Lower lobe of right lung (tissue), 2 donors: ENCODE measurements around the gene LRTM2. TPM values are rescaled to one million over a fixed set of nuclear protein-coding genes. Genes with fewer than 3 reads are reported as not detected.

ENCODE experiments used
- ATAC-seq, 2 donors: fragments of 200-7000 bp; cut with Tn5 transposase; one replicate each; pipeline ENCODE4 v1.9.1; 2020 to 2022; ENCODE audit warnings: mild to moderate bottlenecking in 2 of 2, moderate library complexity in 2 of 2
- DNase-seq: peaks from one replicate; pipeline ENCODE4 v3.0.0-alpha.2; 2020
- H3K27ac ChIP-seq: fragments of 200-600 bp; one replicate; pipeline ENCODE4 v1.8.0; 2022
- H3K27me3 ChIP-seq: fragments of 200-600 bp; one replicate; pipeline ENCODE4 v1.8.0; 2022; ENCODE audit warnings: low read depth
- H3K36me3 ChIP-seq: fragments of 200-600 bp; one replicate; pipeline ENCODE4 v1.8.0; 2022; ENCODE audit warnings: mild to moderate bottlenecking
- H3K4me1 ChIP-seq: fragments of 200-600 bp; one replicate; pipeline ENCODE4 v1.8.0; 2022
- H3K4me3 ChIP-seq: fragments of 200-600 bp; one replicate; pipeline ENCODE4 v1.8.0; 2022; ENCODE audit warnings: mild to moderate bottlenecking
- H3K9me3 ChIP-seq: fragments of 200-600 bp; one replicate; pipeline ENCODE4 v1.8.0; 2022
- intact Hi-C: fragments of 100-400 bp; cut with DNase I; formaldehyde crosslinking; loops from one replicate; pipeline ENCODE4 v1.11.0; 2022
- total RNA-seq: library from RNA; stranded (reverse); fragmentation: NEBNext Ultra II Directional; extraction: Animal tissue kit (Norgen Biotek cat#: 25700); gene quantifications from one replicate; pipeline ENCODE4 v1.2.1, GENCODE V29; 2021
- TF ChIP-seq, protein P1 (sequence below): fragments of 200-600 bp; IDR thresholded peaks from one replicate; pipeline ENCODE4 v1.8.0; 2022; ENCODE audit warnings: antibody characterized with exemption, mild to moderate bottlenecking
- donor health status: DM: no; HTN: yes; CAD: no; lungs with severe emphysema.

The LRTM2 gene
- total RNA-seq, 1 donor from 2014 or later = not detected

DNA sequence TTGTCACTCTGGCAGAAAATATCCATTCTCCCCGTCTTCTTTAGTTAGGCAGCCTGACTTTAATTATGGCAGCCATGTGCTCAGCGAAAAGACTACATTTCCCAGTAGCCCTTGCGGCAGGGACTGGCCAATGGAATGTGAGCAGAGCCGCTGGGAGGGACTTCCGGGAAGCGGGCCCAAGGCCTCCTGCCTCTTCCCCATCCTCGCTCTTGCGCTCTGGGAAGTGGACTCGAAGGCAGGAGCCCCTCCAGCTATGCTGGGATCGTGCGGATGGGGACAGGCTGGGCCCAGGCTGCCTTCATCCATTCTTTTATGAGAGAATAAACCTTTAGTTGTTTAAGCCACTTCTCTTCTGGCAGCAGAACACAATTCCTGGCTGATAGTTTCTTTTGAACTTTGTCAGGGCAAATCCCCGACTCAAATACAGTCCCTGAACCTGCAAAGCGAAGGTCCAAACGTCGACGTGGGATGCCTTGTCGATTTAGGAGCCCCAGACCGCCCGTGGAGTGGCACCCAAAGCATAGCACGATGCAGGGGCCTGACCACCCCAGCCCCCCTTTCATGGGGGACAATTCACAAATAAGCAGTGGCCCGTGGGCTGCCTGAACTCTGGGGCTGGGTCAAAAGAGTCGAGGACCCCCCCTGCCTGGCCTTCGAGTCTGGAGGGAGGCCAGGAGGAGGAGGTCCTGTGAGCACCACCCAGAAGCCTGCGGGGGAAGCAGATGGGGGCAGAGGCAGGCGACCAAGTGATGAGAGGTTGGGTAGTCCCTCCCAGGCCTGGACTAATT is 15.6 kb upstream of the LRTM2 start:
- TF ChIP-seq, protein P1, sequence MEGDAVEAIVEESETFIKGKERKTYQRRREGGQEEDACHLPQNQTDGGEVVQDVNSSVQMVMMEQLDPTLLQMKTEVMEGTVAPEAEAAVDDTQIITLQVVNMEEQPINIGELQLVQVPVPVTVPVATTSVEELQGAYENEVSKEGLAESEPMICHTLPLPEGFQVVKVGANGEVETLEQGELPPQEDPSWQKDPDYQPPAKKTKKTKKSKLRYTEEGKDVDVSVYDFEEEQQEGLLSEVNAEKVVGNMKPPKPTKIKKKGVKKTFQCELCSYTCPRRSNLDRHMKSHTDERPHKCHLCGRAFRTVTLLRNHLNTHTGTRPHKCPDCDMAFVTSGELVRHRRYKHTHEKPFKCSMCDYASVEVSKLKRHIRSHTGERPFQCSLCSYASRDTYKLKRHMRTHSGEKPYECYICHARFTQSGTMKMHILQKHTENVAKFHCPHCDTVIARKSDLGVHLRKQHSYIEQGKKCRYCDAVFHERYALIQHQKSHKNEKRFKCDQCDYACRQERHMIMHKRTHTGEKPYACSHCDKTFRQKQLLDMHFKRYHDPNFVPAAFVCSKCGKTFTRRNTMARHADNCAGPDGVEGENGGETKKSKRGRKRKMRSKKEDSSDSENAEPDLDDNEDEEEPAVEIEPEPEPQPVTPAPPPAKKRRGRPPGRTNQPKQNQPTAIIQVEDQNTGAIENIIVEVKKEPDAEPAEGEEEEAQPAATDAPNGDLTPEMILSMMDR = no peak
- Histone ChIP-seq H3K27ac (peak overlapping the region; percentile 43), H3K4me3 (no peak overlapping the region), H3K27me3 (no peaks in the 10 kb centered on the region), H3K9me3 (no peaks in the 10 kb centered on the region), H3K4me1 (peaks cover 4% of the 10 kb centered on the region), H3K36me3 (no peaks in the 10 kb centered on the region)
- ATAC-seq (peak; percentile 86 to 94), DNase-seq (peak; percentile 92)
- intact Hi-C loops = no loop called here

DNA sequence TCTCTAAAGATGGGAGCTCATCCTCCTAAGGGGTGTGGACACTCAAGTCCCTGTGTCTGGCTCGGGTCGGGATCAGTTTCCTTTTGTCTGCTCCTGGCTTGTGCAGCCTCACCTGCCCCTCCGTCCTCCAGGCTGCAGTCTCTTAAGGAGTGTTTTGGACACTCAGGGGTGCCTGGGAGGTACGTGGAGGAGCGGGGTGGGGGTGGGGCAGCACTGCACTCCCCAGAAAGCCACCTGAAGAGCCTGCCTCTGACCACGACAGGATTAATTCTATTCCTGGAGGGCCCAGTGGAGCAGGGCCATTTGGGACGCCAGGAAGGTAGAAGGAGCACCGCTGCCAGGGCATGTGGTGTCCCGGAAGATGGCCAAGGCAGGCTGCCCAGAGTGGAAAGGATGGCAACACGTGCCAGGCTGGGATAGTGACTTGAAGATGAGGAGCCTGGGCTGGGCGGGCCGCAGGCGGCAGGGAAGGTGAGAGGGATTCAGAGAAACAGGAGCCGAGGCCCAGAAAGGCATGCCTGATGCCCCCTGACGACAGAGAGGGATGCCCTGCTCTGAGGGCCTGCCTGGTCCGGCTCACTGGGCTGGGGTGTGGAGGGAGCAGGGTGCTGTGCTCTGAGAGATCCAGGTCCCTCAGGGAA is 14.8 kb upstream of the LRTM2 start:
- Histone ChIP-seq H3K27me3 (no peaks in the 10 kb centered on the region), H3K36me3 (no peaks in the 10 kb centered on the region), H3K4me3 (no peak overlapping the region), H3K27ac (no peak overlapping the region), H3K9me3 (no peaks in the 10 kb centered on the region), H3K4me1 (peaks cover 4% of the 10 kb centered on the region)
- TF ChIP-seq, protein P1 = no peak
- ATAC-seq = no peak
- DNase-seq = peak; percentile 35
- intact Hi-C loops = no loop called here

GRCh38 chr12:1806301-1807086 is 13.9 kb upstream of the LRTM2 start:
- Histone ChIP-seq H3K27ac (no peak overlapping the region), H3K4me3 (no peak overlapping the region), H3K27me3 (no peaks in the 10 kb centered on the region), H3K4me1 (peaks cover 4% of the 10 kb centered on the region), H3K36me3 (no peaks in the 10 kb centered on the region), H3K9me3 (no peaks in the 10 kb centered on the region)
- TF ChIP-seq, protein P1 = no peak
- peak; percentile 34 for DNase-seq
- intact Hi-C loops = no loop called here
- no peak for ATAC-seq

- intact Hi-C loops = no loop called here
- no peak overlapping the region for H3K27ac ChIP-seq
- DNase-seq (peak; percentile 24), ATAC-seq (no peak)
- peaks cover 4% of the 10 kb centered on the region for H3K4me1 ChIP-seq
- H3K4me3 ChIP-seq = no peak overlapping the region
- no peaks in the 10 kb centered on the region for H3K36me3 ChIP-seq
- H3K9me3 ChIP-seq = no peaks in the 10 kb centered on the region
- no peaks in the 10 kb centered on the region for H3K27me3 ChIP-seq
- TF ChIP-seq, protein P1 = no peak
These were observed 13.1 kb upstream of the LRTM2 start for GRCh38 chr12:1807087-1807860.
